Breast epithelium (tissue), 4 donors: Measurements from ENCODE around the gene SNX24. TPM values are rescaled to one million over a fixed set of nuclear protein-coding genes. Genes with fewer than 3 reads are reported as not detected.

Experiments used
- DNase-seq, 2 donors: peaks; one replicate each; pipeline ENCODE4 v3.0.0-alpha.2; 2019; ENCODE audit warnings: low spot score in 2 of 2
- H3K27ac ChIP-seq, 2 donors: fragments of 200-600 bp; sonication (generic) in 1 of 2; one replicate each; pipeline ENCODE4 v1.5.1; 2016 to 2019; ENCODE audit warnings: mild to moderate bottlenecking in 1 of 2
- H3K27me3 ChIP-seq, 2 donors: fragments of 200-600 bp; sonication (generic) in 1 of 2; one replicate each; pipeline versions ENCODE4 v1.5.1 to v1.6.0; 2017 to 2019; ENCODE audit warnings: control low read depth in 1 of 2, mild to moderate bottlenecking in 1 of 2
- H3K36me3 ChIP-seq: fragments of 200-600 bp; one replicate; pipeline ENCODE4 v1.5.1; 2019
- H3K4me1 ChIP-seq, 2 donors: fragments of 200-600 bp; sonication (generic); one replicate each; pipeline ENCODE4 v1.5.1; 2016 to 2019; ENCODE audit warnings: control low read depth in 1 of 2
- H3K4me3 ChIP-seq, 3 donors: fragments of 200-600 bp; sonication (generic); 1 replicate in 2 of 3; 2 replicates in 1 of 3; pipeline ENCODE4 v1.5.1; 2016 to 2019; ENCODE audit warnings: mild to moderate bottlenecking in 3 of 3, moderate library complexity in 2 of 3
- H3K9me3 ChIP-seq, 2 donors: fragments of 200-600 bp; sonication (generic) in 1 of 2; one replicate each; pipeline ENCODE4 v1.5.1; 2016 to 2019; ENCODE audit warnings: control low read depth in 1 of 2
- CTCF ChIP-seq, 3 donors: fragments of 450-650 bp; IDR thresholded peaks; one replicate each; pipeline ENCODE4 v1.5.1; 2016 to 2017; ENCODE audit warnings: antibody characterized with exemption in 3 of 3, mild to moderate bottlenecking in 3 of 3, moderate library complexity in 3 of 3
- POLR2A ChIP-seq: fragments of 450-650 bp; IDR thresholded peaks from one replicate; pipeline ENCODE4 v1.6.1; 2016; ENCODE audit warnings: antibody characterized with exemption, mild to moderate bottlenecking, moderate library complexity
- POLR2AphosphoS5 ChIP-seq, 3 donors: sonication (generic); formaldehyde crosslinking; IDR thresholded peaks; one replicate each; pipeline ENCODE4 v1.6.1; 2017; ENCODE audit warnings: antibody characterized with exemption in 3 of 3
- intact Hi-C: fragments of 100-400 bp; cut with DNase I; formaldehyde crosslinking; loops from one replicate; pipeline ENCODE4 v1.15.1; 2023; ENCODE audit warnings: low total_unique reads
- total RNA-seq, 3 donors: library from RNA; depleted of rRNA; stranded (reverse); fragments of >200 nt; gene quantifications; one replicate each; pipeline ENCODE4 v1.1.0, GENCODE V29; 2016

SNX24 gene
- total RNA-seq, 3 donors from 2014 or later, result 13.1 to 18.4 (median 15.4) TPM

DNA sequence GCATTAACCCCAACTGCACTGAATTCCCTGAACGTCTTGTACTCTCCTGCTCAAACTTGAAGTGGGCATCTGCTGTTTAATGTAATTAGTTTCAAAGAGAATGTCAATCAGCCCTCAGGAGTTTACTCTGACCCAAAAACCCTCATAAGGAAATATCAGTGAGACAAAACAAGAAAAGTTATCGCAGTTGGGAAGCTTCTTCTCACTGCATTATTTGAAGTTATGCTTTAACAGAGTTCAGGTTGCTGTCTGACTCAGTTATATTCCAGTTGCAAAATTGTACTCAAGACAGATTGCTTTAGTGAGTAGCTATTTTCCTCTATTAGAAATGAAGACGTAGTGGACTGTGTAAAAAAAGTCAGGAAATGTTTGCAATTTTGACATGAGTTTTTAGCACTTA lies 139.0 kb downstream of the SNX24 start:
- intact Hi-C loops, result no loop called here
- no peak for DNase-seq

DNA sequence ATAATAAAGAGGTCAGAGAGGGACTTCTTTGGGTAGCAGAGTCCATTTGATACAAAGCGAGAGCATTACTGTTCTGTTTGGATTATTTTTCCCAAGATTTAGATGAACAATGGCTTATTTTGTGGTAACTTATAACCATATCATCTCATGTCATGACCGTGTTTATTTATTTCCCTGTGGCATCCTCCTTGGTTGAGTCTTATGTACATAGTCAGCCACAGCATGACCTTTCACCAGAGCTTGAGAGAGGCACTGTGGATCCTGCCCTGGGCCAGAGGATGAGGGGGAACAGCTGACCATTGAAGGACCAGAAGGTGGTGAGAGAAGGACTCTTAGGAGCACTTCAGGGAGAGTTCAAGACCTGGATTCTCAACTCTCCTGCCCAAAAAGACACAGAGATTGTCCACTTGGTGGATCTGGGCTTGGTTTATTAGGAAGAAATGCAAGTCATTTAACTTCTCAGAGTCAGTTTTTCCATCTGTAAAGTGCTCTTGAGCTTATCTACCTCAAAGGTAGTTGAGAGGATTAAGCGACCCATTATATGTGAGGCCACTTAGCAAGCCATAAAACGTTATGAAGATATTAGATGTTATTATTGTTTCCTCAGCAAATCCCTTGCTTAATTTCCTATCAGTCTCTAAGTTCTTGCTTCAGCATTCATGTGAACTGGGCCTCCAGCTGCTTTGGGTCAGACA lies 139.7 kb downstream of the SNX24 start:
- H3K9me3 ChIP-seq, result no peaks in the 10 kb centered on the region
- H3K27me3 ChIP-seq, result no peaks in the 10 kb centered on the region
- DNase-seq, result no peak
- H3K4me1 ChIP-seq, result no peaks in the 10 kb centered on the region
- TF ChIP-seq CTCF (IDR thresholded peaks at IDR 0.05) (no peak), POLR2A (no peak), POLR2AphosphoS5 (IDR thresholded peaks at IDR 0.05) (no peak)
- no peak overlapping the region for H3K27ac ChIP-seq
- H3K4me3 ChIP-seq, result no peak overlapping the region
- intact Hi-C loops, result no loop called here
- no peaks in the 10 kb centered on the region for H3K36me3 ChIP-seq

More for the DNA sequence above, 139.0 kb downstream of the SNX24 start:
- TF ChIP-seq POLR2A, result no peak
- no peak for TF ChIP-seq CTCF (IDR thresholded peaks at IDR 0.05)
- TF ChIP-seq POLR2AphosphoS5 (IDR thresholded peaks at IDR 0.05), result no peak
- Histone ChIP-seq H3K27me3 (no peaks in the 10 kb centered on the region), H3K36me3 (no peaks in the 10 kb centered on the region), H3K4me3 (no peak overlapping the region), H3K27ac (no peak overlapping the region), H3K4me1 (no peaks in the 10 kb centered on the region), H3K9me3 (no peaks in the 10 kb centered on the region)

- H3K9me3 ChIP-seq, result no peaks in the 10 kb centered on the region
- DNase-seq, result no peak
- H3K27me3 ChIP-seq, result no peaks in the 10 kb centered on the region
- H3K4me1 ChIP-seq, result no peaks in the 10 kb centered on the region
- H3K36me3 ChIP-seq, result no peaks in the 10 kb centered on the region
- no peak overlapping the region for H3K27ac ChIP-seq
- no peak for TF ChIP-seq POLR2A
- no peak for TF ChIP-seq CTCF (IDR thresholded peaks at IDR 0.05)
- no peak for TF ChIP-seq POLR2AphosphoS5 (IDR thresholded peaks at IDR 0.05)
- intact Hi-C loops, result loop anchor here (2.0 kb wide), 1 partner anchor 61 kb away; no protein-coding TSS in a partner anchor
- no peak overlapping the region for H3K4me3 ChIP-seq
Measured at GRCh38 chr5:122985954-122986721, 140.7 kb downstream of the SNX24 start.

GRCh38 chr5:122996091-122996490 lies 150.7 kb downstream of the SNX24 start:
- H3K9me3 ChIP-seq, result no peaks in the 10 kb centered on the region
- no peaks in the 10 kb centered on the region for H3K4me1 ChIP-seq
- no peak for DNase-seq
- intact Hi-C loops, result no loop called here
- no peaks in the 10 kb centered on the region for H3K27me3 ChIP-seq
- H3K4me3 ChIP-seq, result no peak overlapping the region
- no peak overlapping the region for H3K27ac ChIP-seq
- H3K36me3 ChIP-seq, result no peaks in the 10 kb centered on the region
- no peak for TF ChIP-seq POLR2A
- TF ChIP-seq POLR2AphosphoS5 (IDR thresholded peaks at IDR 0.05), result no peak
- no peak for TF ChIP-seq CTCF (IDR thresholded peaks at IDR 0.05)

DNA sequence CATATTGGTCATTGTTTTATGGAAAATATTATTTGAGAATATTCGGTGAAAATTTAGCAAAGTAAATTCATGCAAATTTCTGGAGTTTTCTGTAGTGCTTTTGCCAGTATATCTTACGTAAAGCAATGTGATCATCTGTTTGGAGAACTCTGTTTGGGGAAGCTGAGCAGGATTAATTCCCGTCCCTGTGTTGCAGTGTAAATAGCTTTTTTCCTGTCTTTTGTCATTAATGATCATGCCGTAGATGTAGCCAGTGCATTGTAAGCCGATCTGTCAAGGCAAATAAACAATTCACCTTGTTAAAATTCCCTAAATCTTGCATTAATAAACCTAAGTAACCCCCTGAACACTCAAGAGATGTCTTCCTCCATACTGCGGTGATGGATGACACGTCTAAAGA lies 151.9 kb downstream of the SNX24 start:
- no peak for DNase-seq
- Histone ChIP-seq H3K27me3 (no peaks in the 10 kb centered on the region), H3K36me3 (no peaks in the 10 kb centered on the region), H3K4me3 (no peak overlapping the region), H3K9me3 (no peaks in the 10 kb centered on the region), H3K27ac (no peak overlapping the region), H3K4me1 (no peaks in the 10 kb centered on the region)
- intact Hi-C loops, result no loop called here
- no peak for TF ChIP-seq CTCF (IDR thresholded peaks at IDR 0.05)
